Activated T-cell treated with anti-CD3 and anti-CD28 coated beads, Interleukin-2, amount 50 U/mL, for 48 hours (primary cell): ENCODE results near the gene TXNDC5.
"Not testable (repeated sequence)": the region's sequence is repeated elsewhere in the genome, so short reads cannot be mapped to it uniquely, and the experiment has no call there.

Source experiments
- DNase-seq, 2 experiments: peaks; one replicate each; pipeline ENCODE4 v3.0.0-alpha.2; 2020

The TXNDC5 gene

GRCh38 chr6:7912736-7913517, 2.3 kb upstream of the TXNDC5 start:
- DNase-seq: no peak

- DNase-seq: no peak
Measured at GRCh38 chr6:7912024-7912423, 1.4 kb upstream of the TXNDC5 start.

- no peak for DNase-seq
Measured at GRCh38 chr6:7911345-7911725, 747 bp upstream of the TXNDC5 start.

- DNase-seq: no peak
Measured at GRCh38 chr6:7910298-7910653, 312 bp downstream of the TXNDC5 start.

GRCh38 chr6:7909323-7910276, 988 bp downstream of the TXNDC5 start:
- peak; percentile 59 to 72 for DNase-seq

- no peak for DNase-seq
Measured at GRCh38 chr6:7907159-7907558, 3.4 kb downstream of the TXNDC5 start.

- no peak for DNase-seq
Measured at GRCh38 chr6:7906741-7907140, 3.8 kb downstream of the TXNDC5 start.

GRCh38 chr6:7905416-7905815, 5.2 kb downstream of the TXNDC5 start:
- DNase-seq: no peak

- DNase-seq: no peak
Measured at GRCh38 chr6:7904654-7905319, 5.8 kb downstream of the TXNDC5 start.

- DNase-seq: no peak
Measured at GRCh38 chr6:7903673-7904072, 6.9 kb downstream of the TXNDC5 start.

GRCh38 chr6:7902867-7903266, 7.7 kb downstream of the TXNDC5 start:
- DNase-seq: no peak

- DNase-seq: no peak
Measured at GRCh38 chr6:7902221-7902620, 8.4 kb downstream of the TXNDC5 start.

GRCh38 chr6:7901780-7902179, 8.8 kb downstream of the TXNDC5 start:
- DNase-seq: no peak

GRCh38 chr6:7901056-7901455, 9.5 kb downstream of the TXNDC5 start:
- DNase-seq: no peak

- no peak for DNase-seq
Measured at GRCh38 chr6:7900621-7901020, 10.0 kb downstream of the TXNDC5 start.

GRCh38 chr6:7899889-7900213, 10.7 kb downstream of the TXNDC5 start:
- DNase-seq: no peak

GRCh38 chr6:7899101-7899888, 11.3 kb downstream of the TXNDC5 start:
- DNase-seq: no peak

- not testable (repeated sequence) for DNase-seq
Measured at GRCh38 chr6:7898193-7898586, 12.4 kb downstream of the TXNDC5 start.

- DNase-seq: no peak
Measured at GRCh38 chr6:7897461-7898192, 13.0 kb downstream of the TXNDC5 start.

- no peak for DNase-seq
Measured at GRCh38 chr6:7896465-7896987, 14.1 kb downstream of the TXNDC5 start.

GRCh38 chr6:7895125-7895423, 15.5 kb downstream of the TXNDC5 start:
- no peak for DNase-seq
